Adipocyte (in vitro differentiated cells): ENCODE data around the gene SLC6A17.

Experiments used
- DNase-seq: peaks from one replicate; pipeline ENCODE4 v3.0.0-alpha.2; 2015; ENCODE audit warnings: low read depth
- H3K27me3 ChIP-seq: replicated peaks from 2 replicates; pipeline ENCODE4 v1.7.0; 2013; ENCODE audit warnings: mild to moderate bottlenecking, low read length, moderate library complexity; ENCODE audit not compliant: control insufficient read depth, insufficient read depth
- H3K36me3 ChIP-seq: 2 replicates; pipeline ENCODE4 v1.7.0; 2013; ENCODE audit warnings: low read length, mild to moderate bottlenecking, moderate library complexity; ENCODE audit not compliant: control insufficient read depth, insufficient read depth, severe bottlenecking
- H3K4me1 ChIP-seq: 2 replicates; pipeline ENCODE4 v1.7.0; 2013; ENCODE audit warnings: mild to moderate bottlenecking, low read length, moderate library complexity; ENCODE audit not compliant: control insufficient read depth, insufficient read depth
- H3K4me3 ChIP-seq: 2 replicates; pipeline ENCODE4 v1.7.0; 2013; ENCODE audit warnings: mild to moderate bottlenecking, low read length, moderate library complexity
- H3K9ac ChIP-seq: 2 replicates; pipeline ENCODE4 v1.7.0; 2013; ENCODE audit warnings: mild to moderate bottlenecking, low read length, moderate library complexity
- H3K9me3 ChIP-seq: 2 replicates; pipeline ENCODE4 v1.7.0; 2013; ENCODE audit warnings: mild to moderate bottlenecking, low read length, moderate library complexity; ENCODE audit not compliant: control insufficient read depth

SLC6A17 gene

DNA sequence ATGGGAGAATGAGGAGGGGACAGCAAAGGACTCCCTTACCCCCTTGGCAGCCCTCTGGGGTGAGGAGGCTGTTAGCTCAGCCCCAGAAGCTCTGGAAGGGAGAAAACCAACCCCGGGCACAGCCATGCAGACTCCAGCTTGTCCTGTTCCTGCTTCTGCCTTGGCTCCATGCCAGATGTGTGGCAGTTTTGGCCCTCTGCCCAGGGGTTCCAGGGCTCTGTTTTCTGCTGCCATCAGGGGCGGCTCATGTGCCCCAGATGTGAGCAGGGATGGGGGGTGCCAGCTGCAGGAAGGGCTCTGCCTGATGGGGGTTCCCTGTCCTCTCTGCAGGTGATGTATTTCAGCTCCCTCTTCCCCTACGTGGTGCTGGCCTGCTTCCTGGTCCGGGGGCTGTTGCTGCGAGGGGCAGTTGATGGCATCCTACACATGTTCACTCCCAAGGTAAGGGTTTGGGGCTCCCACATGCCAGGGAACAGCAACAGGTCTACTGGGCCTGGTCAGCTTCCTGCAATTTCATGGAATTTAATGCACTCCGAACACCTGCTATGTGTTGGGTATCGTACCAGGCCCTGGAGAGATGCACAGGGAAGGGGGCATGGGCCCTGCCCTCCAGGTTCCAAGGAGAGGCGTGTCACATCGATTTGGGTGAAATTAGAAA lies 26.1 kb downstream of the SLC6A17 start:
- Histone ChIP-seq H3K9ac (no peak overlapping the region), H3K9me3 (peaks cover 5% of the 10 kb centered on the region), H3K27me3 (peaks cover 2% of the 10 kb centered on the region), H3K4me1 (no peaks in the 10 kb centered on the region), H3K36me3 (no peaks in the 10 kb centered on the region), H3K4me3 (no peak overlapping the region)
- peak; percentile 21 for DNase-seq

GRCh38 chr1:110177775-110178174 lies 27.5 kb downstream of the SLC6A17 start:
- no peak for DNase-seq
- H3K27me3 ChIP-seq, result peaks cover 5% of the 10 kb centered on the region
- no peak overlapping the region for H3K4me3 ChIP-seq
- H3K4me1 ChIP-seq, result no peaks in the 10 kb centered on the region
- no peaks in the 10 kb centered on the region for H3K36me3 ChIP-seq
- no peak overlapping the region for H3K9ac ChIP-seq
- peaks cover 5% of the 10 kb centered on the region for H3K9me3 ChIP-seq

DNA sequence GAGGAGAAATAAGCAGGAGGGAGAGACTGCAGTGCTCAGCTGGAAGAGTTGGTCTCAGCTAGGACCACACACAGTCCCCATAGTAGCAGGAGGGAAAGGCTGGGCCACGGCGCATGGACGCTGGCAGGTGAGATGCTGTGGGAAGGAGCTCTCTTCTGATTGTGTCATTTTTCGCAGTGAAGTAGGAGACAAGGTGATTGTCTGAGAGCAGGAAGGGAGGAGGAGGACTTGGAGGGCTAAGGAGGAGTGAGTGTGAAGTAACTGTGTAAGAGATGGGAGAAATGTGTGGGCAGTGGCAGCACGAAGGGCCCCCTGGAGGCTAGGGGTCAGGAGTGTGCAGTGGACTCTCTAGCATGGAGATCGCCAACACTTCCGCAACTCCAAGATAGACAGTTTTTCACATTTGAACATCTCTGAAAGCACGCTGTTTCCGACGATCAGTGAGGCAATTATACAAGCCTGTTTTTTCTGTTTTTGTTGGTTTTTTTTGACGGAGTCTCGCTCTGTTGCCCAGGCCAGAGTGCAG lies 33.4 kb downstream of the SLC6A17 start:
- no peak for DNase-seq
- Histone ChIP-seq H3K9ac (no peak overlapping the region), H3K4me1 (peaks cover 7% of the 10 kb centered on the region), H3K9me3 (peaks cover 2% of the 10 kb centered on the region), H3K27me3 (peaks cover 15% of the 10 kb centered on the region), H3K36me3 (no peaks in the 10 kb centered on the region), H3K4me3 (no peak overlapping the region)

DNA sequence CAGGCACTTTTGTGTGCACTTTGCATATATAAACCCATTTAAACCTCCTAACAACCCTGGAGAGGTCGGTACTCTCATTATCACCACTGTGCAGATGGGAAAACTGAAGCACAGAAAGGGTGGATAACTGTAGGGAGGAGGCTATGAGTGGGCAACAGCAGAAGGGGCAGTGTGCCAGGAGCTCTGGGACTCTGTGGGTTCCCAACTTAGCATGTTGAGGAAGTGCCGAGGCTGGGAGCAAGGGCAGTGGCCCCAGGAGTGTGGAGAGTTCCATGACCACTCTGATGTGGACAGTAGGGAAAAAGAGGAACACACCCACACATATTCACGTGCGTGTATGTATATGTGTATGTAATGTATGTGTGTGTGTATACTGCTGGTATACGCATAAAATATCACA lies 34.2 kb downstream of the SLC6A17 start:
- H3K9ac ChIP-seq, result no peak overlapping the region
- no peak for DNase-seq
- H3K4me1 ChIP-seq, result peaks cover 7% of the 10 kb centered on the region
- no peak overlapping the region for H3K4me3 ChIP-seq
- no peaks in the 10 kb centered on the region for H3K36me3 ChIP-seq
- peaks cover 15% of the 10 kb centered on the region for H3K27me3 ChIP-seq
- no peaks in the 10 kb centered on the region for H3K9me3 ChIP-seq

DNA sequence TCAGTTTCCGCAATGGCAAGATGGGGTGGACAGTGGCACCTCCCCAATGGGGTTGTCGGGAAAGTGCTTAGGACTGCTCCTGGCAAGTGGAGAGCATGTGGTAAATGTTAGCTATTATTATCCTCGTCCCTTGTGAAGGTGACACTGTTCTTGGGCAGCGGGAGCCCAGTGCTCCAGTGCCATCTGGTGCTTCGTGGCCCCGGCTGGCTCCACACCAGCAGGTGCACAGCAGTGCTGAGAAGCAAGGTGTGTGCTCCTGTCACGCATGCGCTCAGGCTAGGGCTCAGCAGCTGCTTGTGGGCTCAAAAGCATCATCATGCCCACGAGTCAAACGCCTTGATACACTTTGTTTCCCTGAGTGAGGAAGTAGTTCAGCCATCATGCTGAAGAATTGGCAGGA lies 34.9 kb downstream of the SLC6A17 start:
- H3K27me3 ChIP-seq, result peaks cover 15% of the 10 kb centered on the region
- H3K4me3 ChIP-seq, result no peak overlapping the region
- no peak for DNase-seq
- no peaks in the 10 kb centered on the region for H3K36me3 ChIP-seq
- no peaks in the 10 kb centered on the region for H3K9me3 ChIP-seq
- H3K4me1 ChIP-seq, result peaks cover 7% of the 10 kb centered on the region
- H3K9ac ChIP-seq, result no peak overlapping the region

GRCh38 chr1:110186558-110186957 lies 36.3 kb downstream of the SLC6A17 start:
- no peaks in the 10 kb centered on the region for H3K9me3 ChIP-seq
- peaks cover 7% of the 10 kb centered on the region for H3K4me1 ChIP-seq
- H3K36me3 ChIP-seq, result no peaks in the 10 kb centered on the region
- no peak overlapping the region for H3K4me3 ChIP-seq
- no peak overlapping the region for H3K9ac ChIP-seq
- H3K27me3 ChIP-seq, result peaks cover 11% of the 10 kb centered on the region
- no peak for DNase-seq

- H3K9me3 ChIP-seq, result no peaks in the 10 kb centered on the region
- peaks cover 10% of the 10 kb centered on the region for H3K27me3 ChIP-seq
- H3K4me1 ChIP-seq, result peaks cover 7% of the 10 kb centered on the region
- H3K9ac ChIP-seq, result no peak overlapping the region
- H3K36me3 ChIP-seq, result no peaks in the 10 kb centered on the region
- no peak overlapping the region for H3K4me3 ChIP-seq
- peak; percentile 75 for DNase-seq
Measured at GRCh38 chr1:110187139-110187890, 37.0 kb downstream of the SLC6A17 start.

DNA sequence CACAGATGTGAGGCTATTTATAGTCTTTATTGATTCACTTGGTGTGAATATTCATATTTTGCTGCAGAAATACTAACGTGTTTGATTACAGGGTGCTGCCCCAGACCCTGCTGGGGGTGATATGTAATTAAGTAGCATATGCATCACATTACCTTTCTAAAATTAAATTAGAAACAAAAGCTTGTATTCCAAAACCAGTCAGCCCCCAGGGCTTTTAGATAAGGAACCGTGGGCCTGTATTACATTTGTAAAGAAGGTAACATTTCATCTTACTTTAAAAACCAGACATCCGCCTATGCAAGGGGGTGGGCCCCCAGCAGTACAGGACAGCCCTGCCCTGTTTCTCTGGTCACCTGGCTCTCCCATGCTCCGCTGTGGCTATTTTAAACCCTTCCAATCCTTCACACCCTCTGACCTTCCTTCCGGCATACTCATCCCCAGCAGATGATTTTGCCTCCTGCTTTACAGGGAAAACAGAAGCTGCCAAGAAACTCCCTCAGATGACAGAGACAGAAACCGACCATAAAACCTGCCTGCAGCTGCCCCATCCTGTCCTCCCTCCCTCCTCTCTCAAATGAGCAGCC lies 37.8 kb downstream of the SLC6A17 start:
- Histone ChIP-seq H3K4me3 (no peak overlapping the region), H3K36me3 (no peaks in the 10 kb centered on the region), H3K27me3 (peaks cover 10% of the 10 kb centered on the region), H3K4me1 (peaks cover 7% of the 10 kb centered on the region), H3K9me3 (no peaks in the 10 kb centered on the region), H3K9ac (no peak overlapping the region)
- DNase-seq, result peak; percentile 20

GRCh38 chr1:110189181-110189580 lies 38.9 kb downstream of the SLC6A17 start:
- Histone ChIP-seq H3K9me3 (no peaks in the 10 kb centered on the region), H3K36me3 (no peaks in the 10 kb centered on the region), H3K4me3 (no peak overlapping the region), H3K27me3 (peaks cover 5% of the 10 kb centered on the region), H3K4me1 (peaks cover 7% of the 10 kb centered on the region), H3K9ac (no peak overlapping the region)
- no peak for DNase-seq

- no peak for DNase-seq
- Histone ChIP-seq H3K4me3 (no peak overlapping the region), H3K4me1 (peaks cover 7% of the 10 kb centered on the region), H3K9ac (no peak overlapping the region), H3K9me3 (no peaks in the 10 kb centered on the region), H3K27me3 (no peaks in the 10 kb centered on the region), H3K36me3 (no peaks in the 10 kb centered on the region)
Measured at GRCh38 chr1:110190282-110190929, 40.1 kb downstream of the SLC6A17 start.

- H3K27me3 ChIP-seq, result no peaks in the 10 kb centered on the region
- peaks cover 6% of the 10 kb centered on the region for H3K4me1 ChIP-seq
- no peak overlapping the region for H3K9ac ChIP-seq
- H3K9me3 ChIP-seq, result no peaks in the 10 kb centered on the region
- no peak overlapping the region for H3K4me3 ChIP-seq
- no peak for DNase-seq
- no peaks in the 10 kb centered on the region for H3K36me3 ChIP-seq
Measured at GRCh38 chr1:110192541-110192940, 42.2 kb downstream of the SLC6A17 start.
